VCaP (cell line): Measurements from ENCODE around the gene OR10A3.

ENCODE experiments used
- H3K27ac ChIP-seq: fragments of 450-650 bp; 2 replicates; pipeline ENCODE4 v1.5.1; 2017
- TF ChIP-seq, protein P1 (sequence below): fragments of 450-650 bp; conservative IDR thresholded peaks from 2 replicates; pipeline ENCODE4 v1.5.1; 2017; ENCODE audit warnings: mild to moderate bottlenecking, moderate library complexity

OR10A3 gene

DNA sequence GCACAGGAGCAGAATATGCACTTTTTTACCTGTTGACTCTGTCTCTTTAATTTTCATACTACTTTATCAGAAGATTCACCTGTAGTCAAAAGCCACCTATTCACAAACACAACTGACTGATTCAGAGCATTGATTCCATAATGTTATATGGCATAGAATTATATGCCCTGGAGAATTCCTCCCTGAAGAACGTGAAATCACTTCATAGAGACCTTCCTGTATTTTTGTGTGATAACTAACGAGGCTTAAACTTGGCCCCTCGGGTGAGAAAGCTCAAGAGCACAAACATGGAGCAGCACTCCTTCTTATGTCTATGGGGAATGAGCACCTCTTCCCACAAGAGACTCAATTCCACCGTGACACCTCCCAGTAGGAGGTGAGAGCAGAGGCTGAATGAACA is 10.3 kb downstream of the OR10A3 start, which contains the start of gene OR10A6:
Gene OR10A6 (minus strand): TSS at position 101 of the 400 bp plus-strand sequence. CDS start 2,606 bp downstream, outside the sequence.
- no peak within 1 kb of the TSS for H3K27ac ChIP-seq
- TF ChIP-seq, protein P1, sequence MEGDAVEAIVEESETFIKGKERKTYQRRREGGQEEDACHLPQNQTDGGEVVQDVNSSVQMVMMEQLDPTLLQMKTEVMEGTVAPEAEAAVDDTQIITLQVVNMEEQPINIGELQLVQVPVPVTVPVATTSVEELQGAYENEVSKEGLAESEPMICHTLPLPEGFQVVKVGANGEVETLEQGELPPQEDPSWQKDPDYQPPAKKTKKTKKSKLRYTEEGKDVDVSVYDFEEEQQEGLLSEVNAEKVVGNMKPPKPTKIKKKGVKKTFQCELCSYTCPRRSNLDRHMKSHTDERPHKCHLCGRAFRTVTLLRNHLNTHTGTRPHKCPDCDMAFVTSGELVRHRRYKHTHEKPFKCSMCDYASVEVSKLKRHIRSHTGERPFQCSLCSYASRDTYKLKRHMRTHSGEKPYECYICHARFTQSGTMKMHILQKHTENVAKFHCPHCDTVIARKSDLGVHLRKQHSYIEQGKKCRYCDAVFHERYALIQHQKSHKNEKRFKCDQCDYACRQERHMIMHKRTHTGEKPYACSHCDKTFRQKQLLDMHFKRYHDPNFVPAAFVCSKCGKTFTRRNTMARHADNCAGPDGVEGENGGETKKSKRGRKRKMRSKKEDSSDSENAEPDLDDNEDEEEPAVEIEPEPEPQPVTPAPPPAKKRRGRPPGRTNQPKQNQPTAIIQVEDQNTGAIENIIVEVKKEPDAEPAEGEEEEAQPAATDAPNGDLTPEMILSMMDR, result no peak

DNA sequence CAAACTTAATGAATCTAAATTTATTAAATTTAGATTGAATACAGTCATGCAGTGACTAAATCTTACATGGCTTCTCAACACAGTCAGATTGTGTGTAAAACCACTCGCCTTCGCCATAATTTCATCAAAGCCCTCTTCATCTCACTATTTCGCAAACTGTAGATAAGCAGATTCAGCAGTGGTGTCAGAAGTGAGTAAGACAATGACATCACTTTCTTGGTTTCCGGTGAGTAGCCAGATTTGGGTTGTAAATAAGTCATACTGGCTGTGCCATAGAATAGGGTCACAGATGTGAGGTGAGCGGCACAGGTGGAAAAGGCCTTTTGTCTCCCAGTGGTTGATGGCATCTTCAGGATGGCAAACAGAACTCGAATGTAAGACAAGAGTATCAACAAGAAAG is 13.9 kb downstream of the OR10A3 start:
- TF ChIP-seq, protein P1, result no peak
- H3K27ac ChIP-seq, result no peak overlapping the region

DNA sequence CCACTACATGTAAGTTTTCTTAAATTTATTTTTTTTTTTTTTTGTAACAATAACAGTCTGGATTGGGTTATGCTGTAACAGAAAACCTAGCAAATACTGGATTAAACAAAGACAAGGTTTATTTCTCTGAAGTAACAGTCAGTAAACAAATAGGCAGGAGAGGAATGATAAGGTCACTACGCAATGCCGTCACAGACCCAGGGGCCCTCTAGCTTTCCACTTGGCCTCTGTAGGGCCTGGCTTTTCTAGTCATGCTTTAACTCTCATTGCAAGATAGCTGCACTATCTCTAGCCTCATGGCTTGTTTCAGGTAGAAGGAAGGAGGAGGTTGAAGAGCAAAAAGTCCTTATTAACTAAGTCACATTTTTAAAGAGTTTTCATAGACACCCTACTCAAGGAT is 17.0 kb downstream of the OR10A3 start:
- no peak overlapping the region for H3K27ac ChIP-seq
- TF ChIP-seq, protein P1, result no peak

DNA sequence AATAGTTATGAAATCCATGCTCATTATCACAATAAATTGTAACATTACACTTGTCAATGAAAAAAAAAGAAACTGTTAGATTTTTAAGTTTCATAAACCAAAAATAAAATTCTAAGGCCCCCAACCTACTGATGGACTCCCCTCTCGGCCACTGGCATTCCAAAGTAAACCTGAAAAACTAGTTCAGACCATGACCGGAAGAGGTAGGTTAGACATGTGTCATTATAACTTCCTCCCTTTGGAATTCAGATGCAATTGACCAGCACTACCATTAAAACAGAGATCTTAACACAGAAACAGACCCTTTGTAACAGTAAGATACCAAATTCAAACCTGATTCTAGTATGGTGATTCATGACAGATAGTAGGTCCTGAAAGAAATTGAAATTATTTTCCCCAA is 23.4 kb downstream of the OR10A3 start:
- TF ChIP-seq, protein P1, result no peak
- no peak overlapping the region for H3K27ac ChIP-seq

DNA sequence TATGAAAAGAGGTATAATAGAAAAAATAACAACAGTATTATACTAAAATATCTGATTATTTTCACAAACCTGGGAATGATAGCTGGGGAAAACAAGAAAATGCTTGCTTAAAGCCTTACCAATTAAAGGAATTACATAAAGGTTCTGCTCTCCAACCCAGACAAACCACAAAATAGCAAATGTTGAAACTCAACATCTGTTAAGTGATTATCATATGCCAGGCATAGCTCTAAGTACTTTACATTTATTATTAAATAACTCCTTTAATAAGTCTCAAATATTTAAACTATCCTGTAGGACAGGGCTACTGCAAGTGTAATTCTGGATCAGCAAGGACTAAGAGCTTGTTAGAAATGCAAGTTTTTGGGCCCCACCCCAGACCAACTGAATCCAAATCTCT is 30.5 kb downstream of the OR10A3 start:
- H3K27ac ChIP-seq, result no peak overlapping the region
- TF ChIP-seq, protein P1, result no peak

DNA sequence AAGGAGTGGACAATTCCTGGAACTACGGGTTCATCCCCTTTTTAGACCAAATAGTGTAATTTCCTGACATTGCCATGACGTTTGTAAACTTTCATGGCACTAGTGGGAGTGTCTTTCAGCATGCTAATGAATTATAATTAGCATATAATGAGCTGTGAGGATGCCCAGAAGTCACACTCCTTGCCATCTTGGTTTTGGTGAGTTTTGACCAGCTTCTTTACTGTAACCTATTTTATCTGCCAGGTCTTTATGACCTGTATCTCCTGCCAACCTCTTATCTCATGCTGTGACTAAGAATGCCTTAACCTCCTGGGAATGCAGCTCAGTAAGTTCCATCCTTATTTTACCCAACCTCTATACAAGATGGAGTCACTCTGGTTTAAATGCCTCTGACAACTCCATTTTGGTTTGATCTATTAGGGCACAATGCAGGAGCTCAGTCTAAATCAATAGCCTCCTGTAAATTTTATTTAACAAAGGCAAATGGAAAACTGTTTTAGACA is 31.2 kb downstream of the OR10A3 start:
- no peak overlapping the region for H3K27ac ChIP-seq
- TF ChIP-seq, protein P1, result no peak

DNA sequence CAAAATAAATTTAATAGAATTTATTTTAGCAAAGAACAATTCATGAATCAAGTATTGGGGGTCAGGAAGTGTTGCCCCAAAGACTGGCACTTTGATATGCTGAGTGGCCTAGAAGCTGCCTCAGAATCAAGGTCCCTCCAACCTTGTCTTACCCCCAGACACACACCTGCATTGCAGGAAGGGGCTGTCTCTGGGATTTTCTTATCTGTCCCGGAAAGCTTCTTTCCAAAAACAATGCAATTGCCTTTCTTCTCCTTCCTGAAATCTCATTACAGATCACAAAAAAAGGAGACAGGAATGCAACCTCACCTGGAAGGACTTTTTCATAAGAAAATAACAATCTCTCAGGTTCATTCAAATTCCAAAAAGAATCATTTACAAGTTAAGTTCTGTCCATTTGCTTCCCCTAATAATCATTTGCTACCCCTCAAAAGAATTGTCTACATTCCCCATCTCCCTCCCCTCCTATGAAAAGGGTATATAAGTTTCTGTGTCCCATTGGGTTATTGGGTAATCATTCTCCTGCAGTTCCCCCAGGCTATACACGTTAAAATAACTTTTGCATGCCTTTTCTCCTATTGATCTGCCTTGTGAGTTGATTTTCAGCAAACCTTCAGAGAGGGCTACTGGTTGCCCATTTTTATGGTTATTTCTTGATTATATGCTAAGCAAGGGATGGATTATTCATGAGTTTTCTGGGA is 31.8 kb downstream of the OR10A3 start:
- H3K27ac ChIP-seq, result no peak overlapping the region
- TF ChIP-seq, protein P1, result no peak
